ENCODE data around the gene DUSP8. TPM values are rescaled to one million over a fixed set of nuclear protein-coding genes. Genes with fewer than 3 reads are reported as not detected.

DUSP8 gene
- total RNA-seq, 1 experiment from 2014 or later, result 4.4 TPM

DNA sequence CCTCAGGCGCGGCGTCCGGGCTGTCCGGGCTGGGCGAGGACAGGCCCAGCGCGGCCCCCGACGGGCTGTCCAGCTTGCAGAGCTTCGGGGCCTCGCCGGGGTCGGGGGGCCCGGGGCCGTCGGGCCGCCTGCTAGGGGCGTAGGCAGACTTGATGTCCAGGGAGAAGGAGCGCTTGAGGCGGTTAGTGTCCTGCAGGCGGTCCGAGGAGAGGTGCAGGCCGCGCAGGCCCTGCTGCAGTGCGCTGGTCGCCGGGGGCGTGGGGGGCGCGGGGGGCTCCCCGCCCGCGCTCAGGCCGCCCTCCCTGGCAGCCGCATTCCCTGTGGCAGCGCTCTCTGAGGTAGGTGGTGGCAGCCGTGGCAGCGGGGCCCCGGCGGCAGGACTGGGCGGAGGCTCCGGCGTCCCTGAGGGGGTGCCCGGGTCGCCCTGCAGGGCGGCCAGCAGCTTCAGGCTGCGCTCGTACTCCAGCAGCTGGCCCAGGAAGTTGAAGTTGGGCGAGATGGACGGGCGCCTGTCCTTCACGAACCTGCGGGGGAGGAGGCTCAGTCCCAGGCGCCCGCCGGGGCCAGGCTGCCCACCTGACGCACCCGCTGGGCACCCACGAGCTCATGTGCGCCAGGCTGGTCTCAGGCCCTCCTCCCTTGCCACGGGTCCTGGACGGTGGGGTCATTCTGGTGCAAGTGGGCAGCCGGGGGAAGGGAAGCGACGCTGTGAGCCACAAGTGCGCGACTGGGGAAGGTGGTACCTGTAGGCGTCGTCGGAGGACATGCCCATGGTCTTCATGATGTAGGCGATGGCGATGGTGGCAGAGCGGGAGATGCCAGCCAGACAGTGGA, 14.8 kb downstream of the DUSP8 start:
- no peaks in the 10 kb centered on the region for H4K20me1 ChIP-seq (ENCODE audit: control insufficient read depth, insufficient read depth, insufficient read length)
- Mint-ChIP-seq H3K27ac (no peak overlapping the region; a peak in 1 of 7 replicates), H3K9me3 (no peaks in the 10 kb centered on the region), H3K4me3 (no peak overlapping the region; a peak in 1 of 5 replicates), H3K36me3 (ENCODE audit: insufficient read depth in 1 of 3, low read depth in 3 of 3) (peaks cover 0 to 1% (median 0%) of the 10 kb centered on the region in 3 experiments; a peak in 1 of 7 replicates), H3K4me1 (peaks cover 26 to 47% of the 10 kb centered on the region in 2 experiments), H3K27me3 (ENCODE audit: low read depth) (peaks cover 37% of the 10 kb centered on the region)
- DNase-seq, result peak; percentile 44
- H3K9me3 ChIP-seq (ENCODE audit: control insufficient read depth, low read depth, low read length), result no peaks in the 10 kb centered on the region
- H2AK5ac ChIP-seq (ENCODE audit: insufficient read length, low read length), result no peak overlapping the region
- peaks cover 2% of the 10 kb centered on the region; the same call in 1 of the 2 replicates for H3K4me1 ChIP-seq (ENCODE audit: insufficient read depth, low read length)
- H3K9ac ChIP-seq (ENCODE audit: extremely low read depth, insufficient read length, low read length), result no peak overlapping the region
- H4K5ac ChIP-seq (ENCODE audit: insufficient read length, low read depth, low read length), result no peak overlapping the region
- no peak overlapping the region for H3K23ac ChIP-seq (ENCODE audit: insufficient read length, low read depth, low read length)
- no peaks in the 10 kb centered on the region for H3K79me2 ChIP-seq (ENCODE audit: insufficient read depth, low read length)
- H4K91ac ChIP-seq (ENCODE audit: insufficient read length, low read depth, low read length), result no peak overlapping the region
- H2BK120ac ChIP-seq (ENCODE audit: low read depth, low read length, poor library complexity, severe bottlenecking), result no peak overlapping the region
- H2BK12ac ChIP-seq (ENCODE audit: insufficient read length, low read depth, low read length), result no peak overlapping the region
- no peaks in the 10 kb centered on the region for H3K79me1 ChIP-seq (ENCODE audit: insufficient read depth, low read depth, low read length, poor library complexity, severe bottlenecking)
- no peak overlapping the region for H2BK15ac ChIP-seq (ENCODE audit: low read depth, low read length)
- H3T11ph ChIP-seq (ENCODE audit: low read length), result no peak overlapping the region
- no peak overlapping the region for H2BK5ac ChIP-seq (ENCODE audit: insufficient read length, low read length)
- peak overlapping the region; percentile 28; the same call in 1 of the 2 replicates for H3K14ac ChIP-seq (ENCODE audit: insufficient read depth, low read length)
- H2AFZ ChIP-seq (ENCODE audit: low read length), result no peak overlapping the region
- no peak overlapping the region for H3K4ac ChIP-seq (ENCODE audit: low read depth, low read length)
- no peak overlapping the region for H2BK20ac ChIP-seq (ENCODE audit: low read depth, low read length, poor library complexity, severe bottlenecking)
- TF ChIP-seq, protein P1, sequence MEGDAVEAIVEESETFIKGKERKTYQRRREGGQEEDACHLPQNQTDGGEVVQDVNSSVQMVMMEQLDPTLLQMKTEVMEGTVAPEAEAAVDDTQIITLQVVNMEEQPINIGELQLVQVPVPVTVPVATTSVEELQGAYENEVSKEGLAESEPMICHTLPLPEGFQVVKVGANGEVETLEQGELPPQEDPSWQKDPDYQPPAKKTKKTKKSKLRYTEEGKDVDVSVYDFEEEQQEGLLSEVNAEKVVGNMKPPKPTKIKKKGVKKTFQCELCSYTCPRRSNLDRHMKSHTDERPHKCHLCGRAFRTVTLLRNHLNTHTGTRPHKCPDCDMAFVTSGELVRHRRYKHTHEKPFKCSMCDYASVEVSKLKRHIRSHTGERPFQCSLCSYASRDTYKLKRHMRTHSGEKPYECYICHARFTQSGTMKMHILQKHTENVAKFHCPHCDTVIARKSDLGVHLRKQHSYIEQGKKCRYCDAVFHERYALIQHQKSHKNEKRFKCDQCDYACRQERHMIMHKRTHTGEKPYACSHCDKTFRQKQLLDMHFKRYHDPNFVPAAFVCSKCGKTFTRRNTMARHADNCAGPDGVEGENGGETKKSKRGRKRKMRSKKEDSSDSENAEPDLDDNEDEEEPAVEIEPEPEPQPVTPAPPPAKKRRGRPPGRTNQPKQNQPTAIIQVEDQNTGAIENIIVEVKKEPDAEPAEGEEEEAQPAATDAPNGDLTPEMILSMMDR (conservative IDR thresholded peaks at IDR 0.05), result no peak
- no peaks in the 10 kb centered on the region for H3K23me2 ChIP-seq (ENCODE audit: insufficient read length, low read depth, low read length, poor library complexity, severe bottlenecking)
- H3K18ac ChIP-seq (ENCODE audit: insufficient read length, low read depth, low read length), result no peak overlapping the region
- no peak overlapping the region for H3K27ac ChIP-seq (ENCODE audit: insufficient read length, low read depth, low read length)
- no CpG with 5 or more reads among the region's 74 CpGs for WGBS (ENCODE audit: extremely low coverage, insufficient read length, low lambda C conversion rate)
- H3K56ac ChIP-seq (ENCODE audit: insufficient read length, low read depth, low read length), result no peak overlapping the region
- H3K27me3 ChIP-seq (ENCODE audit: insufficient read depth, low read length), result peaks cover 8% of the 10 kb centered on the region; the same call in 1 of the 2 replicates
- no peak overlapping the region for H3K4me2 ChIP-seq (ENCODE audit: insufficient read depth, insufficient read length, low read length)
- no peak overlapping the region for H4K8ac ChIP-seq (replicated peaks; ENCODE audit: insufficient read length, low read depth, low read length)
